ENCODE measurements around the gene GRAP.

- TF ChIP-seq CTCF (conservative IDR thresholded peaks at IDR 0.05; ENCODE audit: low read depth in 2 of 2) (no peak), POLR2AphosphoS5 (IDR thresholded peaks at IDR 0.05; ENCODE audit: low read depth) (no peak), EZH2 (IDR thresholded peaks at IDR 0.05; ENCODE audit: low read depth, unreplicated experiment) (no peak), EZH2phosphoT487 (IDR thresholded peaks at IDR 0.05; ENCODE audit: unreplicated experiment) (no peak), JUNB (IDR thresholded peaks at IDR 0.05; ENCODE audit: unreplicated experiment) (no peak), CREB1 (CRISPR knock-in tag; IDR thresholded peaks at IDR 0.05; ENCODE audit: low read depth) (no peak), STAT1 (IDR thresholded peaks at IDR 0.05; ENCODE audit: unreplicated experiment) (no peak), ZNF331 (CRISPR knock-in tag; IDR thresholded peaks at IDR 0.05; ENCODE audit: low read depth) (no peak), ZNF114 (CRISPR knock-in tag; IDR thresholded peaks at IDR 0.05) (no peak)
- TF ChIP-seq, protein P1, sequence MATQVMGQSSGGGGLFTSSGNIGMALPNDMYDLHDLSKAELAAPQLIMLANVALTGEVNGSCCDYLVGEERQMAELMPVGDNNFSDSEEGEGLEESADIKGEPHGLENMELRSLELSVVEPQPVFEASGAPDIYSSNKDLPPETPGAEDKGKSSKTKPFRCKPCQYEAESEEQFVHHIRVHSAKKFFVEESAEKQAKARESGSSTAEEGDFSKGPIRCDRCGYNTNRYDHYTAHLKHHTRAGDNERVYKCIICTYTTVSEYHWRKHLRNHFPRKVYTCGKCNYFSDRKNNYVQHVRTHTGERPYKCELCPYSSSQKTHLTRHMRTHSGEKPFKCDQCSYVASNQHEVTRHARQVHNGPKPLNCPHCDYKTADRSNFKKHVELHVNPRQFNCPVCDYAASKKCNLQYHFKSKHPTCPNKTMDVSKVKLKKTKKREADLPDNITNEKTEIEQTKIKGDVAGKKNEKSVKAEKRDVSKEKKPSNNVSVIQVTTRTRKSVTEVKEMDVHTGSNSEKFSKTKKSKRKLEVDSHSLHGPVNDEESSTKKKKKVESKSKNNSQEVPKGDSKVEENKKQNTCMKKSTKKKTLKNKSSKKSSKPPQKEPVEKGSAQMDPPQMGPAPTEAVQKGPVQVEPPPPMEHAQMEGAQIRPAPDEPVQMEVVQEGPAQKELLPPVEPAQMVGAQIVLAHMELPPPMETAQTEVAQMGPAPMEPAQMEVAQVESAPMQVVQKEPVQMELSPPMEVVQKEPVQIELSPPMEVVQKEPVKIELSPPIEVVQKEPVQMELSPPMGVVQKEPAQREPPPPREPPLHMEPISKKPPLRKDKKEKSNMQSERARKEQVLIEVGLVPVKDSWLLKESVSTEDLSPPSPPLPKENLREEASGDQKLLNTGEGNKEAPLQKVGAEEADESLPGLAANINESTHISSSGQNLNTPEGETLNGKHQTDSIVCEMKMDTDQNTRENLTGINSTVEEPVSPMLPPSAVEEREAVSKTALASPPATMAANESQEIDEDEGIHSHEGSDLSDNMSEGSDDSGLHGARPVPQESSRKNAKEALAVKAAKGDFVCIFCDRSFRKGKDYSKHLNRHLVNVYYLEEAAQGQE (IDR thresholded peaks at IDR 0.05; ENCODE audit: unreplicated experiment) = no peak
- TF ChIP-seq, protein P2, sequence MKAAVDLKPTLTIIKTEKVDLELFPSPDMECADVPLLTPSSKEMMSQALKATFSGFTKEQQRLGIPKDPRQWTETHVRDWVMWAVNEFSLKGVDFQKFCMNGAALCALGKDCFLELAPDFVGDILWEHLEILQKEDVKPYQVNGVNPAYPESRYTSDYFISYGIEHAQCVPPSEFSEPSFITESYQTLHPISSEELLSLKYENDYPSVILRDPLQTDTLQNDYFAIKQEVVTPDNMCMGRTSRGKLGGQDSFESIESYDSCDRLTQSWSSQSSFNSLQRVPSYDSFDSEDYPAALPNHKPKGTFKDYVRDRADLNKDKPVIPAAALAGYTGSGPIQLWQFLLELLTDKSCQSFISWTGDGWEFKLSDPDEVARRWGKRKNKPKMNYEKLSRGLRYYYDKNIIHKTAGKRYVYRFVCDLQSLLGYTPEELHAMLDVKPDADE (IDR thresholded peaks at IDR 0.05) = no peak
Observed at GRCh38 chr17:19017401-19017800, 29.4 kb downstream of the GRAP start.

All from GM23338 (cell line).